B cell (primary cell): ENCODE results near the gene MGAT5.

ENCODE experiments used
- EZH2 ChIP-seq: IDR thresholded peaks from 2 replicates; pipeline ENCODE4 v1.6.1; 2012; ENCODE audit warnings: borderline replicate concordance, low read depth, mild to moderate bottlenecking, moderate library complexity, low read length; ENCODE audit not compliant: insufficient read depth, poor library complexity, severe bottlenecking
- TF ChIP-seq, protein P1 (sequence below): fragments of 200-600 bp; IDR thresholded peaks from one replicate; pipeline ENCODE4 v1.8.0; 2022; ENCODE audit warnings: antibody characterized with exemption, mild to moderate bottlenecking

GRCh38 chr2:134241911-134242310, 12.0 kb upstream of the MGAT5 start:
- TF ChIP-seq, protein P1, sequence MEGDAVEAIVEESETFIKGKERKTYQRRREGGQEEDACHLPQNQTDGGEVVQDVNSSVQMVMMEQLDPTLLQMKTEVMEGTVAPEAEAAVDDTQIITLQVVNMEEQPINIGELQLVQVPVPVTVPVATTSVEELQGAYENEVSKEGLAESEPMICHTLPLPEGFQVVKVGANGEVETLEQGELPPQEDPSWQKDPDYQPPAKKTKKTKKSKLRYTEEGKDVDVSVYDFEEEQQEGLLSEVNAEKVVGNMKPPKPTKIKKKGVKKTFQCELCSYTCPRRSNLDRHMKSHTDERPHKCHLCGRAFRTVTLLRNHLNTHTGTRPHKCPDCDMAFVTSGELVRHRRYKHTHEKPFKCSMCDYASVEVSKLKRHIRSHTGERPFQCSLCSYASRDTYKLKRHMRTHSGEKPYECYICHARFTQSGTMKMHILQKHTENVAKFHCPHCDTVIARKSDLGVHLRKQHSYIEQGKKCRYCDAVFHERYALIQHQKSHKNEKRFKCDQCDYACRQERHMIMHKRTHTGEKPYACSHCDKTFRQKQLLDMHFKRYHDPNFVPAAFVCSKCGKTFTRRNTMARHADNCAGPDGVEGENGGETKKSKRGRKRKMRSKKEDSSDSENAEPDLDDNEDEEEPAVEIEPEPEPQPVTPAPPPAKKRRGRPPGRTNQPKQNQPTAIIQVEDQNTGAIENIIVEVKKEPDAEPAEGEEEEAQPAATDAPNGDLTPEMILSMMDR: no peak
- no peak for TF ChIP-seq EZH2
